Neural progenitor cell (in vitro differentiated cells): ENCODE data around the gene TACC3. TPM values are rescaled to one million over a fixed set of nuclear protein-coding genes. Genes with fewer than 3 reads are reported as not detected.

ENCODE experiments used
- DNase-seq: peaks from one replicate; pipeline ENCODE4 v3.0.0-alpha.2; 2016; ENCODE audit warnings: low spot score
- H2AFZ ChIP-seq: fragments of 200-600 bp; sonication (generic); replicated peaks from 2 replicates; pipeline ENCODE4 v1.6.1; 2016; ENCODE audit warnings: antibody characterized with exemption
- H3F3A ChIP-seq: fragments of 200-600 bp; sonication (generic); 2 replicates; pipeline ENCODE4 v1.6.1; 2016; ENCODE audit warnings: antibody characterized with exemption, low read depth
- H3K27ac ChIP-seq: fragments of 200-600 bp; sonication (generic); 2 replicates; pipeline ENCODE4 v1.5.1; 2016; ENCODE audit warnings: mild to moderate bottlenecking
- H3K27me3 ChIP-seq: fragments of 200-600 bp; sonication (generic); 2 replicates; pipeline ENCODE4 v1.6.1; 2016; ENCODE audit warnings: mild to moderate bottlenecking, moderate library complexity
- H3K36me3 ChIP-seq: fragments of 200-600 bp; sonication (generic); 2 replicates; pipeline ENCODE4 v1.5.1; 2016
- H3K4me1 ChIP-seq: fragments of 200-600 bp; sonication (generic); 2 replicates; pipeline ENCODE4 v1.6.1; 2016; ENCODE audit warnings: mixed run types
- H3K4me2 ChIP-seq: fragments of 200-600 bp; sonication (generic); 2 replicates; pipeline ENCODE4 v1.6.1; 2016
- H3K4me3 ChIP-seq: fragments of 200-600 bp; sonication (generic); 2 replicates; pipeline ENCODE4 v1.5.1; 2016
- H3K79me2 ChIP-seq: fragments of 200-600 bp; sonication (generic); 2 replicates; pipeline ENCODE4 v1.6.1; 2016; ENCODE audit warnings: low read depth
- H3K9ac ChIP-seq: fragments of 200-600 bp; sonication (generic); 2 replicates; pipeline ENCODE4 v1.6.1; 2016
- H3K9me3 ChIP-seq: fragments of 200-600 bp; sonication (generic); 2 replicates; pipeline ENCODE4 v1.5.1; 2016; ENCODE audit warnings: low read depth
- H4K20me1 ChIP-seq: fragments of 200-600 bp; sonication (generic); 2 replicates; pipeline ENCODE4 v1.6.1; 2016; ENCODE audit warnings: low read depth
- H3K27ac Mint-ChIP-seq: 3 replicates; pipeline ENCODE4 v1.8.0; 2021; ENCODE audit warnings: mixed read lengths
- H3K27me3 Mint-ChIP-seq: 2 replicates; pipeline ENCODE4 v1.8.0; 2022; ENCODE audit warnings: low read depth, mild to moderate bottlenecking, inconsistent platforms, moderate library complexity, mixed read lengths; ENCODE audit not compliant: insufficient read depth
- H3K36me3 Mint-ChIP-seq: 3 replicates; pipeline ENCODE4 v1.8.0; 2021; ENCODE audit warnings: mixed read lengths
- H3K4me1 Mint-ChIP-seq: 3 replicates; pipeline ENCODE4 v1.8.0; 2021; ENCODE audit warnings: mixed read lengths
- H3K4me3 Mint-ChIP-seq: 3 replicates; pipeline ENCODE4 v1.8.0; 2021; ENCODE audit warnings: mild to moderate bottlenecking, moderate library complexity, mixed read lengths
- H3K9me3 Mint-ChIP-seq: 3 replicates; pipeline ENCODE4 v1.8.0; 2020; ENCODE audit warnings: mixed read lengths
- EZH2 ChIP-seq: fragments of 200-600 bp; sonication (generic); IDR thresholded peaks from 2 replicates; pipeline ENCODE4 v1.6.1; 2017; ENCODE audit warnings: antibody characterized with exemption, mild to moderate bottlenecking, moderate library complexity
- EZH2phosphoT487 ChIP-seq: fragments of 200-600 bp; sonication (generic); IDR thresholded peaks from 2 replicates; pipeline ENCODE4 v1.6.1; 2017; ENCODE audit warnings: antibody characterized with exemption
- small RNA-seq: library from RNA; depleted of rRNA; stranded (forward); fragments of <200 nt; gene quantifications from one replicate; pipeline ENCODE3, GENCODE V24; 2015
- total RNA-seq: library from RNA; depleted of rRNA; stranded (reverse); fragments of >200 nt; gene quantifications from 2 replicates; pipeline ENCODE4 v1.2.3, GENCODE V29; 2015; ENCODE audit warnings: low replicate concordance
- TF ChIP-seq, protein P1 (sequence below): fragments of 200-600 bp; sonication (generic); IDR thresholded peaks from 2 replicates; pipeline ENCODE4 v1.5.1; 2017; ENCODE audit warnings: antibody characterized with exemption, mild to moderate bottlenecking

Gene TACC3
- total RNA-seq, 1 donor from 2014 or later = 68.4 TPM

DNA sequence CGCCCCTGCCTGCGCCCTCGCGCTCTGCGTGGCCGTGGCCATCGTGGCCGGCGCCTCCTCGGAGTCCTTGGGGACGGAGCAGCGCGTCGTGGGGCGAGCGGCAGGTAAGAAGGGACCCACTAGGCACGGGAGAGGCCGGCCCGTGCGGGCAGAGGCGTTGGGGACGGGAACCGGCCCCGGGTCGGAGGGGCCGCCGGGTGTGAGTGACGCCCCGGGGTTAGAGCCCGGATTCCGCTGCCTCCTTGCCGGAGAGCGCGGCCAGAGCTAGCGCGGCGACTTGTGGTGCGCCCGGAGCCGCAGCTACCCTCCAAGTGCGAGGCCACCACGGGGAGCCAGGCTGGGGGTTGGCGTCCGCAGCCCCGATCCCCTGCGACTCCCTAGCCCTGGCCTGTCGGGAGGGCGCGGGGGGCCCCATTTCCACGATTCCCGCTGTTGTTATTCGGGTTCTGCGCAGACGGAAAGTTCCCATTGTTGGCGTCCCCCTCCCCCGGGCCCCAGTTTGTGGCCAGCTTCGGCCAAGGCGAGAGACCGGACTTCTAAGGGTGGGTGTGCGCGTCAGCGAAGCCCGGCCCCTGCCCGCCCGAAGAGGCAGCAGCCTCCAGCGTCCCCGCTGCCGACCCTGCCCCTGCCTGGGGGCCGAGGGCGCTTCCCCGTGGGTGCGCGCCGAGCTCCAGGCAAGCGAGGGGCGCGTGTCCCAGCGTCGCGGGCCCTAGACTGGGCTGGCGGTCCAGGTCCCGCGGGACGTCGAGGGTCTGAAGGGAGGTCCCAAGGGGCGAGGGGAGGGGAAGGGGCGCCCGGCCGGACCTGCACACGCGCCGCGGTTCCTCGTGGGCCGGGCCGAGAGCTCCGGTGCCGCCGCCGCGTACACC lies 72.9 kb downstream of the TACC3 start:
- Histone ChIP-seq H3K9me3 (no peaks in the 10 kb centered on the region), H3K27ac (no peak overlapping the region), H3K79me2 (peaks cover 42% of the 10 kb centered on the region), H2AFZ (peak overlapping the region; percentile 65), H3K4me3 (peak overlapping the region; percentile 57), H3F3A (peaks cover 28% of the 10 kb centered on the region), H4K20me1 (peaks cover 52% of the 10 kb centered on the region), H3K27me3 (peaks cover 60% of the 10 kb centered on the region), H3K36me3 (no peaks in the 10 kb centered on the region), H3K9ac (no peak overlapping the region), H3K4me1 (peaks cover 19% of the 10 kb centered on the region), H3K4me2 (peak overlapping the region; percentile 97)
- peak overlapping the region; percentile 84 for H3K4me3 Mint-ChIP-seq
- TF ChIP-seq EZH2phosphoT487 (peak; percentile 65), EZH2 (peak; percentile 89)
- TF ChIP-seq, protein P1, sequence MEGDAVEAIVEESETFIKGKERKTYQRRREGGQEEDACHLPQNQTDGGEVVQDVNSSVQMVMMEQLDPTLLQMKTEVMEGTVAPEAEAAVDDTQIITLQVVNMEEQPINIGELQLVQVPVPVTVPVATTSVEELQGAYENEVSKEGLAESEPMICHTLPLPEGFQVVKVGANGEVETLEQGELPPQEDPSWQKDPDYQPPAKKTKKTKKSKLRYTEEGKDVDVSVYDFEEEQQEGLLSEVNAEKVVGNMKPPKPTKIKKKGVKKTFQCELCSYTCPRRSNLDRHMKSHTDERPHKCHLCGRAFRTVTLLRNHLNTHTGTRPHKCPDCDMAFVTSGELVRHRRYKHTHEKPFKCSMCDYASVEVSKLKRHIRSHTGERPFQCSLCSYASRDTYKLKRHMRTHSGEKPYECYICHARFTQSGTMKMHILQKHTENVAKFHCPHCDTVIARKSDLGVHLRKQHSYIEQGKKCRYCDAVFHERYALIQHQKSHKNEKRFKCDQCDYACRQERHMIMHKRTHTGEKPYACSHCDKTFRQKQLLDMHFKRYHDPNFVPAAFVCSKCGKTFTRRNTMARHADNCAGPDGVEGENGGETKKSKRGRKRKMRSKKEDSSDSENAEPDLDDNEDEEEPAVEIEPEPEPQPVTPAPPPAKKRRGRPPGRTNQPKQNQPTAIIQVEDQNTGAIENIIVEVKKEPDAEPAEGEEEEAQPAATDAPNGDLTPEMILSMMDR = no peak
- H3K4me1 Mint-ChIP-seq = peaks cover 13% of the 10 kb centered on the region
- DNase-seq = peak; percentile 63
- peaks cover 21% of the 10 kb centered on the region for H3K27me3 Mint-ChIP-seq
- H3K27ac Mint-ChIP-seq = no peak overlapping the region
- no peaks in the 10 kb centered on the region for H3K9me3 Mint-ChIP-seq
- peaks cover 2% of the 10 kb centered on the region for H3K36me3 Mint-ChIP-seq

Small RNAs within 50 kb of the gene (small RNA-seq; reads per million reads assigned to genes)
- gene RF00019 = not detected

Other genes with a start within 250 kb of the TACC3 start
- gene FAM53A, start 37.2 kb upstream of the TACC3 start, total RNA-seq = 3.2 and 10.3 TPM in 2 replicates
- gene SLBP, start 9.2 kb upstream of the TACC3 start, total RNA-seq = 54.9 and 119 TPM in 2 replicates
- 14.1 and 55.4 TPM in 2 replicates for gene TMEM129, start 198 bp upstream of the TACC3 start, total RNA-seq
- gene FGFR3, start 71.8 kb downstream of the TACC3 start, total RNA-seq = 4.8 and 17.0 TPM in 2 replicates
- 16.9 and 34.8 TPM in 2 replicates for gene LETM1, start 134.6 kb downstream of the TACC3 start, total RNA-seq
- 165 and 176 TPM in 2 replicates for gene NSD2, start 149.9 kb downstream of the TACC3 start, total RNA-seq